NCI-H2196 treated with DMSO at 0.1 percent for 48 hours (cell line): ENCODE data around the gene SLAMF9.
A peak's percentile ranks its signal among the peaks of the same experiment; 100 is the strongest.

Experiments used
- DNase-seq: peaks from one replicate; lab custom pipeline; 2025; ENCODE audit not compliant: unreplicated experiment; lab: John Stamatoyannopoulos, UW

The SLAMF9 gene

GRCh38 chr1:159934136-159935039, 19.6 kb downstream of the SLAMF9 start:
- DNase-seq, result no peak

GRCh38 chr1:159933347-159933746, 20.7 kb downstream of the SLAMF9 start:
- no peak for DNase-seq

GRCh38 chr1:159932296-159933285, 21.4 kb downstream of the SLAMF9 start:
- no peak for DNase-seq

GRCh38 chr1:159931795-159932173, 22.3 kb downstream of the SLAMF9 start:
- no peak for DNase-seq

- DNase-seq, result no peak
Measured at GRCh38 chr1:159931101-159931794, 22.8 kb downstream of the SLAMF9 start.

GRCh38 chr1:159930634-159931033, 23.4 kb downstream of the SLAMF9 start:
- no peak for DNase-seq

- DNase-seq, result no peak
Measured at GRCh38 chr1:159930216-159930615, 23.8 kb downstream of the SLAMF9 start.

GRCh38 chr1:159929155-159930051, 24.6 kb downstream of the SLAMF9 start:
- DNase-seq, result no peak

- no peak for DNase-seq
Measured at GRCh38 chr1:159928491-159929050, 25.5 kb downstream of the SLAMF9 start.

GRCh38 chr1:159927849-159928431, 26.1 kb downstream of the SLAMF9 start:
- DNase-seq, result no peak

- DNase-seq, result no peak
Measured at GRCh38 chr1:159927211-159927848, 26.7 kb downstream of the SLAMF9 start.

- DNase-seq, result no peak
Measured at GRCh38 chr1:159925719-159926078, 28.3 kb downstream of the SLAMF9 start.

GRCh38 chr1:159924791-159925718, 29.0 kb downstream of the SLAMF9 start, which contains the start of gene TAGLN2:
Gene TAGLN2, minus strand, starts transcription at chr1:159925507. Its CDS starts 4,998 bp downstream, at chr1:159920509.
- DNase-seq, result peak; percentile 77

- DNase-seq, result peak; percentile 33
Measured at GRCh38 chr1:159924025-159924790, 29.8 kb downstream of the SLAMF9 start.

GRCh38 chr1:159923203-159924024, 30.6 kb downstream of the SLAMF9 start:
- peak; percentile 87 for DNase-seq
